NCI-H69 (cell line): ENCODE data around the gene SLIT3.

Experiments used
- DNase-seq: peaks from one replicate; lab custom pipeline; 2025; lab: John Stamatoyannopoulos, UW

SLIT3 gene

GRCh38 chr5:169029661-169030274, 271.2 kb downstream of the SLIT3 start:
- no peak for DNase-seq

- DNase-seq = no peak
These were observed 271.9 kb downstream of the SLIT3 start for GRCh38 chr5:169029037-169029436.

- DNase-seq = no peak
These were observed 273.4 kb downstream of the SLIT3 start for GRCh38 chr5:169027501-169028061.

- DNase-seq = no peak
These were observed 275.4 kb downstream of the SLIT3 start for GRCh38 chr5:169025491-169025890.

GRCh38 chr5:169024421-169024820, 276.5 kb downstream of the SLIT3 start:
- no peak for DNase-seq

GRCh38 chr5:169022718-169023117, 278.2 kb downstream of the SLIT3 start:
- DNase-seq = no peak

- DNase-seq = no peak
These were observed 280.8 kb downstream of the SLIT3 start for GRCh38 chr5:169020102-169020501.

- no peak for DNase-seq
These were observed 282.0 kb downstream of the SLIT3 start for GRCh38 chr5:169018925-169019324.

- no peak for DNase-seq
These were observed 284.9 kb downstream of the SLIT3 start for GRCh38 chr5:169015991-169016390.

GRCh38 chr5:169013846-169014245, 287.1 kb downstream of the SLIT3 start:
- no peak for DNase-seq

- no peak for DNase-seq
These were observed 287.7 kb downstream of the SLIT3 start for GRCh38 chr5:169013208-169013728.

GRCh38 chr5:169012450-169012849, 288.5 kb downstream of the SLIT3 start:
- DNase-seq = no peak

GRCh38 chr5:169011451-169011850, 289.5 kb downstream of the SLIT3 start:
- DNase-seq = no peak

GRCh38 chr5:169011009-169011408, 289.9 kb downstream of the SLIT3 start:
- DNase-seq = no peak

GRCh38 chr5:169009123-169009522, 291.8 kb downstream of the SLIT3 start:
- DNase-seq = no peak

GRCh38 chr5:169006842-169007790, 293.8 kb downstream of the SLIT3 start:
- no peak for DNase-seq

GRCh38 chr5:169004551-169004950, 296.4 kb downstream of the SLIT3 start:
- DNase-seq = no peak

- no peak for DNase-seq
These were observed 297.0 kb downstream of the SLIT3 start for GRCh38 chr5:169003721-169004541.

- no peak for DNase-seq
These were observed 297.9 kb downstream of the SLIT3 start for GRCh38 chr5:169002953-169003555.

GRCh38 chr5:169001394-169001793, 299.5 kb downstream of the SLIT3 start:
- DNase-seq = no peak

- DNase-seq = no peak
These were observed 305.9 kb downstream of the SLIT3 start for GRCh38 chr5:168995024-168995423.
